ENCODE results near the gene NTN3.
"Not testable (repeated sequence)": the region's sequence is repeated elsewhere in the genome, so short reads cannot be mapped to it uniquely, and the experiment has no call there.

The NTN3 gene

DNA sequence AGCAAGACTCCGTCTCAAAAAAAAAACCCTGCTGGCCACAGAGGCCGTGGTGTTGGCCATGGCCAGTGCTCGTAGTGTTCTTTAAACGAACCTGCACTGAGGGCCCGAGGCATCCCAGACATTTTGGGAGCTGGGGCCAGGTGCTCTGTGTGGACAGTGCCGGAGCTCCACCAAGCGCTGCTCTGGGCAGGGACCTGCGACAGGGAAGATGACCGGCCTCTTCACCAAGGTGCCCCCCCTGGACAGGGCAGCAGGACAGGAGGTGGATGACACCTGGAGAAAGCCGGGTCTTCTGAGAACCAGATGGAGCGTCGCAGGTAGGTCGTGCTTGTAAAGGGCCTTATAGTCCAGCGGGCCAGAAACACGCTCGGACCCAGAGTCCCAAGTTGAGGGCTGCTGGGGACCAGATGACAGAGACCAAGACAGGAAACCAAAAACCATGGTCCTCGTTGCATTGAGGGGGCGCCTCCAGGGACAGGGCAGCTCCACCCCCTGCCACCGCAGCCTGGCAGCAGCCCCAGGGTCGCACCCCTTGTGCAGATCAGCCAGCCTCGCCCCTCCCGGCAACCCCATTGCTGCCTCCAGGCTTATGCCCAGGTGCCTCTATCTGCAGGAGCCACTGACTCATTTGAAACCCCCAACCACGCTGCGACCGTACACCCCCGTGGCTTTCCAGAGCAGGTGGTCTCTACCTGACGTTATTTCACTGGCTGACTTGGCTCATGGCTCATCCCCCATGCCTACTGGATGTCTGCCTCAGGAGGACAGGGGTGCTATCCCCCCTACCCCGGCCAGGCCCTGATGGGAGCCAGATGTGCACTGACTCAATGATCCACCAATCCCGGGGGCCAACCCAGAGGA is 4.2 kb upstream of the NTN3 start:
- no peak for DNase-seq

DNA sequence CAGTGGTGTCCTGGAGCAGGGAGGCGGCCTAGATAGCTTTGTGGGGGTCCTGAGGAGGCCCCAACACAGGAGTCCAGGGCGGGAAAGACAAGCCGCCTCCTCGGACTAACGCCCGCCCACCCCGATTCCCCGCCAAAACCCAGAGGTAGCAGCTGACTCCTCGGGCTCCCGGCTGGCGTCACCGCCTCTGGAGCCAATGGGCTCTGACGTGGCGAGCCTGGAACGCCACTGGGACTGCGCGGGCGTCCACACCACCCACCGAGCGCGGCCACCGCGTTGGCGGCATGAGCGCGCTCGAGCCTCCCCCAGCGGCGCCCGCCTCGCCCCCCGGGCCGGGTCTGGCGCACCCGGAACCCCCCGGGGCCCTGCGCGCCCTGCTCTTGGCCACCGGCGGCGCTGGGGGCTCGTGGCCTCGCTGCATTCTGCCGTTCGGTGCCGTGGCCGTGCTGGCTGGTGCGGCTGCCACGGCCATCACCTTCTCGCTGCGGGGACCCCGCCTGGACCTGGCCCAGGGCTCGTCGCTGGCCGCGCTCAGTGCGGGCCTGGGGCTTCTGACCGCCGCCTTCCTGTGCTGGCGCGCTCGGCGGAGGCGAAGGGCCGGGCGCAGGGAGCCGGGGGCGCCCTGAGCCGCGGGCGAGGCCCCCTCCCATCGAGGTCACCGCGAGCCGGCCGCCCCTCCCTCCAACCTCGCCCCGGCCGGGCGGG is 3.4 kb upstream of the NTN3 start:
- DNase-seq = peak in 1 of 2 experiments; percentile 56

GRCh38 chr16:2468233-2468724 is 2.8 kb upstream of the NTN3 start:
- DNase-seq = no peak

- no peak for DNase-seq
These were observed 2.2 kb upstream of the NTN3 start for GRCh38 chr16:2468725-2469398.

- DNase-seq = no peak
These were observed 1.5 kb upstream of the NTN3 start for GRCh38 chr16:2469399-2470233.

- no peak for DNase-seq
These were observed 879 bp upstream of the NTN3 start for GRCh38 chr16:2470234-2470601.

DNA sequence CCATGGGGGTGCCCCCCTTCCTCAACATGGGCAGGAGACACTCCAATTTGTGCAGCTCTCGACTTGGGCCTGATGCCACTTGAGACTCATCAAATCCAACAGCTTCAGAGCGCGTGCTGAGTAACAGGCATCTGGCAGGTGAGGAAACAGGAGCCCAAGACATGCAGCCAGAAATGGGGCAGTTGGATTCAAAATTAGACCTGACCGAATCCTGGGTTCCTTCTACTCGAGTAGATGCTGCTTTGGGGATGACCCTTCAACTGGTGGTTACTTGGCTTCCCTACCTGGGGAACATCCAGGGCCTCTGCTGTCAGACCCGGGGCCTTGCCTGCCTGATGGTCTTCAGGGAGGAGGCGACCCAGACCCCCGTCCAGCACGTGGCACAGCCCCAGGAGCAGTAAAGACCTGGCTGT is 488 bp upstream of the NTN3 start:
- DNase-seq = no peak

DNA sequence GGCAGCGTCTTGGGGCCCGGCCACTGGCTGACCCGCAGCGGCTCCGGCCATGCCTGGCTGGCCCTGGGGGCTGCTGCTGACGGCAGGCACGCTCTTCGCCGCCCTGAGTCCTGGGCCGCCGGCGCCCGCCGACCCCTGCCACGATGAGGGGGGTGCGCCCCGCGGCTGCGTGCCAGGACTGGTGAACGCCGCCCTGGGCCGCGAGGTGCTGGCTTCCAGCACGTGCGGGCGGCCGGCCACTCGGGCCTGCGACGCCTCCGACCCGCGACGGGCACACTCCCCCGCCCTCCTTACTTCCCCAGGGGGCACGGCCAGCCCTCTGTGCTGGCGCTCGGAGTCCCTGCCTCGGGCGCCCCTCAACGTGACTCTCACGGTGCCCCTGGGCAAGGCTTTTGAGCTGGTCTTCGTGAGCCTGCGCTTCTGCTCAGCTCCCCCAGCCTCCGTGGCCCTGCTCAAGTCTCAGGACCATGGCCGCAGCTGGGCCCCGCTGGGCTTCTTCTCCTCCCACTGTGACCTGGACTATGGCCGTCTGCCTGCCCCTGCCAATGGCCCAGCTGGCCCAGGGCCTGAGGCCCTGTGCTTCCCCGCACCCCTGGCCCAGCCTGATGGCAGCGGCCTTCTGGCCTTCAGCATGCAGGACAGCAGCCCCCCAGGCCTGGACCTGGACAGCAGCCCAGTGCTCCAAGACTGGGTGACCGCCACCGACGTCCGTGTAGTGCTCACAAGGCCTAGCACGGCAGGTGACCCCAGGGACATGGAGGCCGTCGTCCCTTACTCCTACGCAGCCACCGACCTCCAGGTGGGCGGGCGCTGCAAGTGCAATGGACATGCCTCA is 773 bp downstream of the NTN3 start:
- DNase-seq = no peak

GRCh38 chr16:2472488-2472864 is 1.4 kb downstream of the NTN3 start:
- DNase-seq = no peak

DNA sequence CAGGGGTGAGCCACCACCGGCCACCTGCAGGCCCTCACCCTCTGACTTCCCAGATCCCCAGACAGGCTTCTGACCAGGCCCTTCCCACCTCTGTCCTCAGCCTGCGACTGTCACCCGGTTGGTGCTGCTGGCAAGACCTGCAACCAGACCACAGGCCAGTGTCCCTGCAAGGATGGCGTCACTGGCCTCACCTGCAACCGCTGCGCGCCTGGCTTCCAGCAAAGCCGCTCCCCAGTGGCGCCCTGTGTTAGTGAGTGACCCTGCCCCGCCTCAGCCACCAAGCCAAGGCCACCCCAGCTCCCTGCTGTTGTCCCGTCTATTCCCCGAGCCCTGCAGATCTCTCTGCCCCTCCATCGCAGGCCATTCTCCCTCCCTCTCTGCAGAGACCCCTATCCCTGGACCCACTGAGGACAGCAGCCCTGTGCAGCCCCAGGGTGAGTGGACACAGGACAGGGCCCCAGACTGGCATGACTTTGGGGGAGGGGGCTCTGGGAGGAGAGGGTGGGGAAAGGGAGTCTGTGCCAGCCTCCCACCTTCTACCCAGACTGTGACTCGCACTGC is 1.9 kb downstream of the NTN3 start:
- DNase-seq = no peak

DNA sequence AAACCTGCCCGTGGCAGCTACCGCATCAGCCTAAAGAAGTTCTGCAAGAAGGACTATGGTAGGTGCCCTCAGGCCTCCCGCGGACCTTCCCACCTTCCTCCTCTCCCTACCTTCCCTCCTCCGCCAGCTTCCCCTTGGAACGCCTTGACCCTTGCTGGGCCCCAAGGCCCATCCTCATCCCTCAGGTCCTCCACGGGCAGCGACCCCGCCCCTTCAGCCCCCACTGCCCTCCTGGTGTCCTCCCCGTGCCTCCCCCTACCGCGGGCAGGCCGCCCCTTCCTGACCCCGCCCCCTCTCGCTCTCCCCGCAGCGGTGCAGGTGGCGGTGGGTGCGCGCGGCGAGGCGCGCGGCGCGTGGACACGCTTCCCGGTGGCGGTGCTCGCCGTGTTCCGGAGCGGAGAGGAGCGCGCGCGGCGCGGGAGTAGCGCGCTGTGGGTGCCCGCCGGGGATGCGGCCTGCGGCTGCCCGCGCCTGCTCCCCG is 2.4 kb downstream of the NTN3 start:
- DNase-seq = peak in 1 of 2 experiments; percentile 53

DNA sequence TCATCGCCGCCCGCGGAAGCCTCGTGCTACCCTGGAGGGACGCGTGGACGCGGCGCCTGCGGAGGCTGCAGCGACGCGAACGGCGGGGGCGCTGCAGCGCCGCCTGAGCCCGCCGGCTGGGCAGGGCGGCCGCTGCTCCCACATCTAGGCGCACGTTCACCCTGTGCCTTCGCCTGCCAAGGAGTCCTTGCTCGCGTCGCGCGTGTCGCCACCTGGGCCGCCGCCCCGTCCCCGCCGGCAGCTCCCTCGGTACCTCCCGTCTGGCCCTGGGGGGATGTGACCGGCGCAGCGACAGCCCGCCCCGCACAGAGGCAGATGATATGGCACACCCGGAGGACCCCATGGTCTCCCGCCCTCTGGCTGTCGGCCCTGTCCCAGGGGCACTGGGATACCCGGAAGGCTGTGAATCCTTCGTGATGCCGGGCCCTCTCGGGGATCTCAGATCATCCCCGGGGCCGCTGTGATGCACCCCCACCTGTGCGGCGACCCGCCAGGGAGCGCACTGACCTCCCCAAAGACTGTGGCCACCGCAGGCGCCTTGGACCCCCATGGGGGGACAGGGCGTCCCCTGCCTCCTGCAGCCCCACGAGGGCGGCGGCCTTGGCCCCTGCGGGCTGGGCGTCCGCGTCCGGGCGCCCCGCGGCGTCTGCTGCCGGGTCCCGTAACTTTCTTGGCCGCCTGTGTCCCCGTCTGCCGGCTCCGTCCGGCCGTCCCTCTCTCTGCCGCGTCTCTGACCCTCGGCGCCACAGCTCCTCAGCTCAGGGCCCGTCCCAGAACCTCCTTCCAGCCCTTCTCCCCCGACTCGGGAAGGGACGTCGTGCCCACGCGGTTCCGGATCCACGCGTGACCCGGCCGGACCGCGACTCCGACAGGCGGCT is 3.1 kb downstream of the NTN3 start:
- peak; percentile 72 to 77 for DNase-seq

- peak; percentile 88 to 91 for DNase-seq
These were observed 3.8 kb downstream of the NTN3 start, which contains the start of gene TBC1D24 for GRCh38 chr16:2474877-2475412. Gene TBC1D24, plus strand, starts transcription at chr16:2475127. Its CDS starts 21,022 bp downstream, at chr16:2496149.

- DNase-seq = peak; percentile 67 to 70
These were observed 4.6 kb downstream of the NTN3 start for GRCh38 chr16:2475413-2476344.

DNA sequence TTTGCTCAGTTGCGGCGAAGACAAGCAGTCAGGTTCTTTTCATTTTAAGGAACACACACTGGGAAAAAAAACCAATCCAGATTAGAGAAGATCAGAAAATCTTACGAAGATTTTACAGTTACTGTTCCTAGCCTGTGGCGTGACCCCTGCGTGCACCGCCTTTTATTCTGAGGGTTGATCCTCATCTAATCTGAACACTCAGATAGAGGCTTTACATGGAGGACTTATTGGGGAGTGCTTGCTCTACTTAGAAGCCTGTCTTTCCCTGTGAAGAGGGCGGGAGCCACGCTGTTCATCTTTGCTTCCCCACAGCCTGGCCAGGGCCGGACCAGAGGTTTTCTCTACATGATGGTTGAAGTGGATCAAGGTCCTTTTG is 5.2 kb downstream of the NTN3 start:
- DNase-seq = no peak

DNA sequence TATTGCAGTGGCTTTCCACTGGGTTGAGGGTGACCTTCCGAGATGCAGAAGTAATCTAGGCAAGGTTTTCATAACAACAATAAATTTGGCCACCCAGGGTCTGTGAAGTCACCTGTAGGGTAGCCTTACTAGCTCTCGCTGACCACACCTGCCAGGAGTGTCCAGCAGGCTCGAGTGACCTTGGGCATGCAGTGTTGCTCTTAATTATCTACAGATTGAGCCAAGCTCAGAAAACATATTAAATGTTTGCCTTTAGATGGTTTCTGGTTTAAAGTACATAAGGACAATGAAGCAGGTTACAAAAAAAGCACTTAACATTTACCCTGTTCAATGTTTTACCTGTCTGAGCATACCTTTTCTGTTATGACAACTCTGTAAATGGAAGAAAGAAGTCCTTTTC is 5.6 kb downstream of the NTN3 start:
- no peak for DNase-seq

GRCh38 chr16:2477327-2477726 is 6.2 kb downstream of the NTN3 start:
- no peak for DNase-seq

- DNase-seq = no peak
These were observed 7.2 kb downstream of the NTN3 start for GRCh38 chr16:2478279-2478678.

- DNase-seq = not testable (repeated sequence)
These were observed 8.9 kb downstream of the NTN3 start for GRCh38 chr16:2479996-2480395.

Data from activated T-cell treated with anti-CD3 and anti-CD28 coated beads, Interleukin-2, amount 50 U/mL, for 48 hours (primary cell).